LHCN-M2 (cell line): ENCODE results near the gene TTC38. TPM values are rescaled to one million over a fixed set of nuclear protein-coding genes. Genes with fewer than 3 reads are reported as not detected.
"Not testable (repeated sequence)": the region's sequence is repeated elsewhere in the genome, so short reads cannot be mapped to it uniquely, and the experiment has no call there.

Source experiments
- DNase-seq: peaks from one replicate; pipeline ENCODE4 v3.0.0-alpha.2; 2012; ENCODE audit warnings: low read depth
- total RNA-seq: library from RNA; depleted of rRNA; stranded (reverse); fragments of >200 nt; gene quantifications from 2 replicates; pipeline ENCODE4 v1.2.3, GENCODE V29; 2014

Gene TTC38
- total RNA-seq, 1 experiment from 2014 or later = 38.6 TPM

DNA sequence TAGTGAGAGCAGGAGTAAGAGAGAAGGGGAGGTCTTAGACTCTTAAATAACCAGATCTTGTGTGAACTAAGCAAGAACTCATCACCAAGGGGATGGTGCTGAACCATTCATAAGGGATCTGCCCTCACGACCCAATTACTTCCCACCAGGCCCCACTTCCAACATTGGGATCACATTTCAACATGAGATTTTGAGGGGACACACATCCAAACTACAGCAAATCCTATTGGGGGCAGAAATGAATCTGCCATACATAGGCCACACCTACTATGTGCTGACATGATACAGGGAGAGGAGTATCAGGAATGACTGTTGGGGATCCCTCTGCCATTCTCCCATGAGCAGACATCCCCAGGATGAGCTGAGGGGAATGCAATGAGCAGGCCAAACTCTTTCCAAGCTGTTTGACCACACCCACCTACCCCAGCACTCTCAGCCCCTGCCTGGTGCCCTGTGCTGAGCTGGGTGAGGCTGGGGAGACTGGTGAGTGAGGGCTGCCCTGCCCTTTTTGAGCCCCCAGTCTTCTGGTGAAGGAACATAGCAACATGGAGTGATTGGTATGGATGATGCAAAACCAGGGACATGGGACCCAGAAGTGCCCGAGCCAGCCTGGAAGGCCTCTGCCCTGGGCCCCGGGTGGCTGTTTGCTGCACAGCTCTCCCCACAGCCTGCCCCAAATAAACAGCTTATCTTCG, 27.6 kb downstream of the TTC38 start:
- DNase-seq = no peak

DNA sequence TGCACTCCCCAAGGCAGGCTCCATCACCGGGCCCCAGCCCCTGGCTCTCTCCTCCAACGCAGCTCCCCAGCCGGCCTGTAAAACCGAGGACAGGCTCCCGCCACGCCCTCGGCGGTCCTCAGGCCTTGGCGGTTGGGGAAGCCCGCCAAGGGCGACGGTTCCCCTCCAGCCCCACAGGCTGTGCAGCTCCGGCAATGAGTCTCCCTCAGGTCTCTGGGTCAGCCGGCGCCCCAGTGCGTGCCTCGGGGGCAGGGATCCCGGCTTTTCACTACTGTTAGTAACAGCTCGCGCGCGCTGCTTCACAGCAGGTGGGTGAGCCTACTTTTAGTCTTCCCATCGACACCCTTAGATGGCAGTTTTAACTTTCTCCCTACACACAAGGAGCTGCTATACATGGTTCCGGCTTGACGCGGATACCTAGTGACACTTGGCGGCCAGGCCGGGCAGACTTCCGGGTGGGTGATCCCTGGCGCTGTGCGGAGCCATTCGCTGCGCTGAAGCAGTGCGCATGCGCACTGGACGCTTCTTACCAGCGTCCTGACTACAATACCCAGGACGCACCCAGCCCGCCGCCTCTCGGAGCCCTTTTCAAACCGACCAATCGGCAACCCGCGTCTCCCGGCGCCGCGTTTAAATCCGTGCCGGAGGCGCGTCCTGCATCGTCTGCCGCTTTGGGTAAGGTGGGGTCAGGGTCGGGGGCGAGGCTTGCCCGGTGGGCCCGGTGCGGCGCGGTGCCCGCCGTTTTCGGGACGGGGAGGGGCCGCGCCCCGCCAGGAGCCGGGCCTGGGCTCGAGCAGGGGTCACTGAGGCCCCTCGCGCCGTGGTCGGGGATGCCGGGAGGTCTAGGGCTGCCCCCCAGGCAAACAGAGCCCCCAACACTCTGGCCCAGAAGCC, 28.7 kb downstream of the TTC38 start, which contains the start of gene GTSE1:
Gene GTSE1 (plus strand): TSS at position 614 of the 894 bp plus-strand sequence. CDS start 531 bp downstream, outside the sequence.
- DNase-seq = peak; percentile 97

DNA sequence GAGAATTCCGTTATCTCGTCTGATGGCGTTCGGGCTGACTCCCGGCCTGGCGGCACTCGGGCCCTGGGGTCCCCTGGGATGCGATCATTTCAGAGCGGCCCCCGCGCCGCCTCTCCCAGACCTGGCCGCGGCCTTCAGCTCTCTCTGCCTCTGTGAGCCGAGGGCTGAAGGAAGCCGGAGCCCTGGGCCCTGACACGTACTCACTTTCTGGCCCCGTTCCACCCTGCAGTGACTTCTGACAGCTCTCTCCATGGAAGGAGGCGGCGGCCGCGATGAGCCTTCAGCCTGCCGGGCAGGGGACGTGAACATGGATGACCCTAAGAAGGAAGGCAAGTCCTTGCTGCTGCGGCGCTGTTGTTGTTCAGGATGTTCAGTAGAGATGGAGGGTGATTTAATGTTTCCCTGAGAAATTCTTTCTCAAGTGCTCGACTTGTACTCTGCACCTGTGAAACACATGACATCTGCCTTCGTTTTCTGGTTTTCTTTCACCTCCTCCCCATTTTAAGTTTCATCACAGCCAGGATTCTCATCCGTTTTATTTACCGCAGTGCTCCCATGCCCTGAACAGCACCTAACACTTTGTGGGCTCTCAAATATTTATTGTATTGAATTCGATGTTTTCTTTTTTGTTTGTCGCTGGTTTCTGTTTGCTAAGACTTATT, 29.5 kb downstream of the TTC38 start:
- peak; percentile 55 for DNase-seq

DNA sequence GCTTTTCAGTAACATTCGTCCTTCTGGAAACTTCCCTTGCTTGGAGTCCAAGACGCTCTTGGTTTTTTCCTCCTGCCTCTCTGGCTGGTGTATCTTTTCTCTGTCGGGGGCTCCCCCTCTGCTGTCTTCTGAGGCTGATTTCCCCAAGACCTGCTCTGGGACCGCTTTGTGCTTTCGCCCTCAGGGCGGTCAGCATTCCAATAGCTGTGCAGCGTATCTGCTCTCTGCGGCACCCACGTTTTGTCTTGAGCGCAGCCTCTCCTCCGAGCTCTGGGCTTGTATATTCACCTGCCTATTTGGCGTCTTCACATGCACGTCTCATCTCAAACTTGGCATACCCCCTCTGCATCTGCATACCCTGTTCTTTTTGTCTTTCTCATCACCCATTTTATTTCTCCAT, 31.3 kb downstream of the TTC38 start:
- DNase-seq = no peak

DNA sequence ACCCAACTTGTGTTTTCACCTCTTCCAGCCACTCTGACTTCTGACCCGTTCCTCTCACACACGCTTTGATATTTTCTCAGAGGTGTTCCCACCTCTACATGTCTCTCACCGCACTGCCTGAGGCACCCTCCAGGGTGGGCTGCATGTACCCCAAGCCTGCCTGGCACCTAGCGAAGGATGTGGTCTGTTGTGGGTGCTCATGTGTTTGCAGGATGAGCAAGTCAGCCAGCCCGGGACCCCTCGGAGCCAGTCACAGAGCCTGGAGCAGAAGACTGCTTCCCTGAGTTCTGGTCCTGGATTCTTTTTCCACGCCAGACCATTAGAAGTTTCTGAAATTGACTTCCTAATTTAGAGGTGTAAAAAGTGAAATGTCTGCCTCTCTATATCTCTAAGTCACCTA, 32.7 kb downstream of the TTC38 start:
- DNase-seq = no peak

DNA sequence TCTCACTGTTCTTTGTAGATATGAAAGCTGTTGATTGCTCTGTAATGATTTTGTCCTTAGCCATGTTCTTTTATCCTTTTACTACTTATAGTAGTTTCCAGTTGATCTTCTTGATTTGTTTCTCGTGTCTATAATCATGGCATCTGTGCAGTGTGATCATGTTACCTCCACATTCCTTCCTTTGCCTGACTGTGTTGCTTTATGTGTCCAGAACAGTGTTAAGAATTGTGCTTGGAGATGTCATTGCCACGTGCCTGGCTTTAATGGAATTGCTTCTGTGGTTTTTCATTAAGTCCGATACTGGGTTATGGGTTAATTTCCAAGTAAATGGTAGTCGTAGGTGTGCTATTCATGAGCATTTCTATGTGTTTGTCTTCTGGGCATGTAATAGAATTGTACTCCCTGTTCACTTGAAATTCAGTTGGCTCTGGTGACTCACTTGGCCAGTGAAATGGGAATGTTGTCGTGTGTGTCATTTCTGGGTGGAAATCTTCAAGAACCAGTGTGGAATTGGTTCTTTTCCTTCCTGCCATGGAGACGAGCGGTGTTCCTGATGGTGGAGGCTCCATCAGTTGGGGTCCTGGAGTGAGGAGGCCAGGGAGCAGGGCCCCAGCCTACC, 35.6 kb downstream of the TTC38 start:
- peak; percentile 54 for DNase-seq

- DNase-seq = no peak
These were observed 40.6 kb downstream of the TTC38 start for GRCh38 chr22:46308283-46308988.

DNA sequence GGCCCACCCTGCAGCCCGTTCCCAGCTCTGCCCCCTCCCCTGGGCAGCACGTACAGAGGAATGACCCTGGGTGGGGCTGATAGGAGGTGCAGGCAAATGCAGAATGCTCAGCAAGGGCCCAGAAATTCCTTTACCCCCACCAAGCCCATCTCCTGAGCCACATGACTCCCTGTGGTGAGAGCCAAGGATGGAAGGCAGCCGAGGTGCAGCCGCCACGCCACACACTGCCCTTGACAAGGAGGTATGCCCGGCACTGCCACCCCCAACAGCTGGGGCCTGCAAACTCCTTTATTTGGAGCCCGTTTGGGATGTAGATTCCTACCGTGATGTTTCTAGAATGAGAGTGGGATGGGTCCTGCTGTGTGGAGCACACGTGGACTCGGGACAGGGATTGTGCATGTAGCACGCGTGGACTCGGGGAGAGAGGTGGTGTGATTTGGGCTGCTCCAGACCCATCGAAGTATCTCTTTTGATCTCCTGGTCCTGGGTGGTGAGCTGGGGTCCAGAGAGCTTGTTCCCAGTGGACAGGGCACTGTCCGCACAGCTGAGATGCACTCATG, 41.8 kb downstream of the TTC38 start:
- DNase-seq = no peak

- DNase-seq = no peak
These were observed 44.2 kb downstream of the TTC38 start for GRCh38 chr22:46312056-46312455.

- not testable (repeated sequence) for DNase-seq
These were observed 45.0 kb downstream of the TTC38 start for GRCh38 chr22:46312848-46313247.

- DNase-seq = no peak
These were observed 48.2 kb downstream of the TTC38 start for GRCh38 chr22:46315976-46316375.

DNA sequence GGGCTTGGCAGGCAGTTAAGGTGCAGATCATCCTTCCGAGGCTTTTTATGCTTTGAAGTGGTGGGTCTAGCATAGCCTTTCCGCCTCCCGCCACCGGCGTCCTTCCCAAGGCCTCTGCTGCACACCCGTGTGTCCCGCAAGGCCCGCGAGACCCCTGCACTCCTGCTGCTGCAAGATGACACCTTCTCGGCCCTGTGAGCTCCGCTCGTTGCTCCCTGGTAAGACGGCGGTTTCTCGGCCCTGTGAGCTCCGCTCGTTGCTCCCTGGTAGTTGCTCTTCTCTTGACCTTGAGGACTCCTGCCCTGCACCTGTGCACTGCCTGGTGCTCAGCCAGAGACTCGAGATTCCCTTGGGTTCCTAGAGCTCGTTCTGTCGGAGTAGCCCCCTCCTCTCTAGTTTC, 49.8 kb downstream of the TTC38 start:
- DNase-seq = no peak

GRCh38 chr22:46318576-46318975, 50.8 kb downstream of the TTC38 start:
- no peak for DNase-seq

DNA sequence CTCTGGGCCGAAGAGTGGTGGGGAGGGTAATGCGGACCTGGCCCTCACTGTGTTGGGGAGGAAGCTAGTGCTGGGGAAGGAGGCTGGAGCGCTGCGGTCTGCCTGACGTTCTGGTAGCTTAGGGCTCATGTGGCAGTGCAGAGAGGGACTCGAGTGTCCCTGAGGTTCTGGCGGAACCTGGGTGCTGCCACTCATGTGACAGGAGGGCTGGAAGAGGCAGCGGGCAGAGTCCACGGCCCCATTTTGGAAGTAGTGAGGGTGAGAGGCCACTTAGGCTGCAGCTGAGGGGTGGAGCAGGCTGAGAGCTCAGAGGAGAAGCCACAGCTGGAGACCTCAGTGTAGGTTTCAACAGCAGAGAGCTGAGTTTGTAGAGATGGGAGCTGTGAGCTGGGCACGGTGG, 51.5 kb downstream of the TTC38 start:
- no peak for DNase-seq

GRCh38 chr22:46320166-46320710, 52.4 kb downstream of the TTC38 start:
- no peak for DNase-seq

- DNase-seq = no peak
These were observed 53.0 kb downstream of the TTC38 start for GRCh38 chr22:46320716-46321386.

DNA sequence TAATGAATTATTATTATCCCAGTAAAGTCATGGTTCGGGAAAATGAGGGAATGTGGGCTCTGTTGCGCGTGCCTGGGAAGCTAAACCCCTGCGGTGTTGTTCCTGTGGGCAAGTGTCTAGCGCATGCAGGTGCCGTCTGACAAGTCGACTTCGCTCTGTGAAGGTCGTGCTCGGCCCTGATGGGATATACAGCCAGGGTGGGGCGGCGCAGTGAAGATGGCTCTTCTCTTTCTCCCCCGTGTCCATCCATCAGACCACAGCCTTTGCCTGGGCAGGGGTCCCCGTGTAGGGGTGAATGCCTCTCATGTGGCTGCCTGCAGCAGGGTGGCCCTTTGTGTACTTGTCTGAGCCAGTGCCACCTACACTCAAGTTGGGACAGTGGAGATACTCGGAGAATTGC, 54.9 kb downstream of the TTC38 start:
- DNase-seq = no peak

DNA sequence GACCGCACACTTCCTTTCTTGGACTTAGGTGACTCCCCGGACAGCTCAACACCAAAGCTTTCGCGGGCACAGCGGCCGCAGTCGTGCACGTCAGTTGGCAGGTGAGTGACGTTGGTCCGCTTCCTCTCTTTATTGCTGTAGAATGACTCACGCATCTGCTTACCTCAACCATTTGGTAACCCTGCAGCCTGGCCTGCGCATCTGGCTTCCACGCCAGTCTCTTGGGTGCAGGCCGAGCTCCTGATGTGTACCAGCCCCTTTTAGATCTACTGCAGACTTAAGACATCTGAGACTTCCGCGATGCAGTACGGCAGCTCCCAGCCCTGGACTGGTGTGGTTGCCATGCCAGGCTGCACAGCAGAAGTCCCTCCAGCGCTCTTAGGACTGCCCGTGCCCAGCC, 55.4 kb downstream of the TTC38 start:
- no peak for DNase-seq

DNA sequence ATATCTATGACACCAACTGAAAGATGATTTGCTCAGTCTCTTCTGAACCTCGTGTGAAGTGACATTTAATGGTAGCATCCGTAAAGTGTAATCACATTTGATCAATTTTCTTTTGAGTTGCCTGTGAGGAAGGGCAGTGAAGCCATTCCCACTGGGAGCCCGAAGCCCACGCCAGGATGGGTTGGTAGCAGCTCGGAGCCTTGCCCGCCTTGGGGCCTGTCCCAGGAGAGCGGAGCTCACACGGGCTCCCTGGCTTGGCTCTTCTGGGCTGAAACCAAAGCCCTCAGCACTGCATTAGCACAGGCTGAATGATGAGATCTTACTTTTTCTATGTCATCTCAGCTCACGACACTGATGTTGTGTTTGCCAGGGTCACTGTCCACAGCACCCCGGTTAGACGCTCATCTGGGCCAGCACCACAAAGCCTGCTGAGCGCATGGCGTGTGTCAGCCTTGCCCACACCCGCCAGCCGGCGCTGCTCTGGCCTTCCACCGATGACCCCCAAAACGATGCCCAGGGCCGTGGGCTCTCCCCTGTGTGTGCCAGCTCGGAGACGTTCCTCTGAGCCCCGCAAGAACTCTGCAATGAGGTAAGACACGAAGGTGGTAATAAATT, 58.4 kb downstream of the TTC38 start:
- no peak for DNase-seq
